ENCODE measurements around the gene SLC5A11.

SLC5A11 gene

GRCh38 chr16:24815021-24815420 is 30.7 kb upstream of the SLC5A11 start:
- ChIA-PET POLR2A (no interaction called here), CTCF (interaction anchor here (2.8 kb wide), 1 partner anchor 19 kb away, joined by 10 read pairs; no protein-coding TSS in a partner anchor)
- no peak for TF ChIP-seq CTCF (IDR thresholded peaks at IDR 0.05; ENCODE audit: control extremely low read depth, extremely low read depth, low read depth, missing control alignments)
- DNase-seq (ENCODE audit: extremely low spot score): no peak

- no peak for TF ChIP-seq CTCF (IDR thresholded peaks at IDR 0.05; ENCODE audit: control extremely low read depth, extremely low read depth, low read depth, missing control alignments)
- CTCF ChIA-PET: interaction anchor here (1.4 kb wide), 1 partner anchor 9 kb away, joined by 5 read pairs; no protein-coding TSS in a partner anchor
- DNase-seq (ENCODE audit: extremely low spot score): no peak
- POLR2A ChIA-PET: no interaction called here
Measured at GRCh38 chr16:24816688-24817087, 29.1 kb upstream of the SLC5A11 start.

GRCh38 chr16:24819462-24820040 is 26.2 kb upstream of the SLC5A11 start:
- DNase-seq (ENCODE audit: extremely low spot score): no peak
- TF ChIP-seq CTCF (IDR thresholded peaks at IDR 0.05; ENCODE audit: control extremely low read depth, extremely low read depth, low read depth, missing control alignments): no peak
- POLR2A ChIA-PET: no interaction called here
- CTCF ChIA-PET: no interaction called here

GRCh38 chr16:24820522-24820921 is 25.2 kb upstream of the SLC5A11 start:
- no peak for DNase-seq (ENCODE audit: extremely low spot score)
- ChIA-PET POLR2A (no interaction called here), CTCF (interaction anchor here (1.4 kb wide), 1 partner anchor 14 kb away, joined by 6 read pairs; no protein-coding TSS in a partner anchor)
- TF ChIP-seq CTCF (IDR thresholded peaks at IDR 0.05; ENCODE audit: control extremely low read depth, extremely low read depth, low read depth, missing control alignments): no peak

- DNase-seq (ENCODE audit: extremely low spot score): no peak
- POLR2A ChIA-PET: no interaction called here
- CTCF ChIA-PET: interaction anchor here (1.0 to 1.4 kb wide), 3 partner anchors 11 to 307 kb away, joined by 3 to 6 read pairs (median 4); no protein-coding TSS in a partner anchor
- TF ChIP-seq CTCF (IDR thresholded peaks at IDR 0.05; ENCODE audit: control extremely low read depth, extremely low read depth, low read depth, missing control alignments): no peak
Measured at GRCh38 chr16:24821129-24821528, 24.6 kb upstream of the SLC5A11 start.

GRCh38 chr16:24822542-24822941 is 23.2 kb upstream of the SLC5A11 start:
- no peak for DNase-seq (ENCODE audit: extremely low spot score)
- TF ChIP-seq CTCF (IDR thresholded peaks at IDR 0.05; ENCODE audit: control extremely low read depth, extremely low read depth, low read depth, missing control alignments): no peak
- ChIA-PET POLR2A (no interaction called here), CTCF (no interaction called here)
